ENCODE data around the gene ATP6AP1.
"Not testable (repeated sequence)": the region's sequence is repeated elsewhere in the genome, so short reads cannot be mapped to it uniquely, and the experiment has no call there.

Gene ATP6AP1

GRCh38 chrX:154396973-154397887, 31.2 kb upstream of the ATP6AP1 start:
- peak; percentile 74 to 76 for DNase-seq
- no peak for TF ChIP-seq GATA1 (IDR thresholded peaks at IDR 0.05; ENCODE audit: low read depth, low read length)
- TF ChIP-seq POLR2A (IDR thresholded peaks at IDR 0.05; ENCODE audit: low read length): no peak

- peak; percentile 96 to 97 for DNase-seq
- TF ChIP-seq GATA1 (IDR thresholded peaks at IDR 0.05; ENCODE audit: low read depth, low read length): no peak
- TF ChIP-seq POLR2A (IDR thresholded peaks at IDR 0.05; ENCODE audit: low read length): peak; percentile 100
These were observed 30.4 kb upstream of the ATP6AP1 start, which contains the start of gene RPL10 for GRCh38 chrX:154397888-154398667. Gene RPL10 (plus strand): TSS chrX:154398377. CDS start chrX:154398520, 143 bp downstream.

- peak; percentile 90 to 93 for DNase-seq
- TF ChIP-seq GATA1 (IDR thresholded peaks at IDR 0.05; ENCODE audit: low read depth, low read length) (no peak), POLR2A (IDR thresholded peaks at IDR 0.05; ENCODE audit: low read length) (no peak)
These were observed 29.6 kb upstream of the ATP6AP1 start for GRCh38 chrX:154398668-154399526.

- peak in 1 of 2 experiments; percentile 41 for DNase-seq
- TF ChIP-seq POLR2A (IDR thresholded peaks at IDR 0.05; ENCODE audit: low read length) (no peak), GATA1 (IDR thresholded peaks at IDR 0.05; ENCODE audit: low read depth, low read length) (no peak)
These were observed 28.7 kb upstream of the ATP6AP1 start for GRCh38 chrX:154399527-154400368.

GRCh38 chrX:154400369-154400817, 28.1 kb upstream of the ATP6AP1 start:
- not testable (repeated sequence) for DNase-seq

- TF ChIP-seq POLR2A (IDR thresholded peaks at IDR 0.05; ENCODE audit: low read length) (peak; percentile 74), GATA1 (IDR thresholded peaks at IDR 0.05; ENCODE audit: low read depth, low read length) (no peak)
- peak in 1 of 2 experiments; percentile 54 for DNase-seq
These were observed 27.3 kb upstream of the ATP6AP1 start for GRCh38 chrX:154401045-154401799.

- no peak for DNase-seq
- TF ChIP-seq GATA1 (IDR thresholded peaks at IDR 0.05; ENCODE audit: low read depth, low read length) (no peak), POLR2A (IDR thresholded peaks at IDR 0.05; ENCODE audit: low read length) (no peak)
These were observed 26.4 kb upstream of the ATP6AP1 start for GRCh38 chrX:154401918-154402621.

- no peak for TF ChIP-seq POLR2A (IDR thresholded peaks at IDR 0.05; ENCODE audit: low read length)
- no peak for TF ChIP-seq GATA1 (IDR thresholded peaks at IDR 0.05; ENCODE audit: low read depth, low read length)
- DNase-seq: no peak
These were observed 25.8 kb upstream of the ATP6AP1 start for GRCh38 chrX:154402622-154403127.

GRCh38 chrX:154403192-154403591, 25.3 kb upstream of the ATP6AP1 start:
- TF ChIP-seq GATA1 (IDR thresholded peaks at IDR 0.05; ENCODE audit: low read depth, low read length) (no peak), POLR2A (IDR thresholded peaks at IDR 0.05; ENCODE audit: low read length) (no peak)
- no peak for DNase-seq

- no peak for TF ChIP-seq GATA1 (IDR thresholded peaks at IDR 0.05; ENCODE audit: low read depth, low read length)
- TF ChIP-seq POLR2A (IDR thresholded peaks at IDR 0.05; ENCODE audit: low read length): no peak
- no peak for DNase-seq
These were observed 24.6 kb upstream of the ATP6AP1 start for GRCh38 chrX:154403858-154404257.

- DNase-seq: no peak
- no peak for TF ChIP-seq POLR2A (IDR thresholded peaks at IDR 0.05; ENCODE audit: low read length)
- TF ChIP-seq GATA1 (IDR thresholded peaks at IDR 0.05; ENCODE audit: low read depth, low read length): no peak
These were observed 23.8 kb upstream of the ATP6AP1 start for GRCh38 chrX:154404625-154405192.
